Natural killer cell (primary cell): Measurements from ENCODE around the gene DBNDD2. TPM values are rescaled to one million over a fixed set of nuclear protein-coding genes. Genes with fewer than 3 reads are reported as not detected.

Source experiments
- ATAC-seq, 3 donors: fragments of 150-1000 bp in 2 of 3; fragments of 200-7000 bp in 1 of 3; cut with Tn5 transposase; 1 replicate in 1 of 3; 2 replicates in 2 of 3; pipeline ENCODE4 v1.10.0; 2021; ENCODE audit warnings: mild to moderate bottlenecking in 2 of 3, moderate library complexity in 2 of 3
- DNase-seq, 2 donors: peaks; one replicate each; pipeline versions ENCODE4 v3.0.0 to v3.0.0-alpha.2; 2013 to 2021; ENCODE audit warnings: mixed read lengths in 1 of 2
- H3K27ac ChIP-seq: one replicate; pipeline ENCODE4 v1.5.1; 2013; ENCODE audit warnings: mild to moderate bottlenecking, low read length
- H3K27me3 ChIP-seq: one replicate; pipeline ENCODE4 v1.6.1; 2013; ENCODE audit warnings: low read length; ENCODE audit not compliant: control insufficient read depth, insufficient read depth
- H3K36me3 ChIP-seq: one replicate; pipeline ENCODE4 v1.6.1; 2013; ENCODE audit warnings: low read length; ENCODE audit not compliant: control insufficient read depth, insufficient read depth
- H3K4me1 ChIP-seq: one replicate; pipeline ENCODE4 v1.6.1; 2013; ENCODE audit warnings: low read length; ENCODE audit not compliant: control insufficient read depth, insufficient read depth
- H3K4me3 ChIP-seq: one replicate; pipeline ENCODE4 v1.5.1; 2013; ENCODE audit warnings: low read length
- H3K9me3 ChIP-seq: one replicate; pipeline ENCODE4 v1.6.1; 2013; ENCODE audit warnings: low read length; ENCODE audit not compliant: control insufficient read depth, insufficient read depth
- H3K27ac Mint-ChIP-seq, 2 donors: one replicate each; pipeline ENCODE4 v1.8.0; 2022; ENCODE audit warnings: mild to moderate bottlenecking in 2 of 2, mixed read lengths in 2 of 2, moderate library complexity in 1 of 2
- H3K27me3 Mint-ChIP-seq, 2 donors: one replicate each; pipeline ENCODE4 v1.8.0; 2022; ENCODE audit warnings: low read depth in 2 of 2, mixed read lengths in 2 of 2
- H3K36me3 Mint-ChIP-seq: one replicate; pipeline ENCODE4 v1.8.0; 2022; ENCODE audit warnings: mixed read lengths
- H3K4me1 Mint-ChIP-seq, 2 donors: one replicate each; pipeline ENCODE4 v1.8.0; 2022; ENCODE audit warnings: mixed read lengths in 2 of 2
- H3K4me3 Mint-ChIP-seq: one replicate; pipeline ENCODE4 v1.8.0; 2022; ENCODE audit warnings: mild to moderate bottlenecking, moderate library complexity, mixed read lengths
- H3K9me3 Mint-ChIP-seq, 2 donors: one replicate each; pipeline ENCODE4 v1.8.0; 2022; ENCODE audit warnings: mixed read lengths in 2 of 2
- WGBS: methylation state at CpG from one replicate; pipeline ENCODE4 v1.1.7; 2013; ENCODE audit warnings: missing lambda C conversion rate; ENCODE audit not compliant: insufficient coverage; 5-methylcytosine and 5-hydroxymethylcytosine counted together
- intact Hi-C: fragments of 100-400 bp; cut with micrococcal nuclease; formaldehyde crosslinking; loops from one replicate; pipeline ENCODE4 v1.14.2; 2022
- total RNA-seq, 4 donors: library from RNA; stranded (reverse); fragments of 120-200 nt in 1 of 4; gene quantifications; one replicate each; pipeline versions ENCODE4 v1.2.3 to v1.2.4, GENCODE V29; 2013 to 2022
- TF ChIP-seq, protein P1 (sequence below): fragments of 200-600 bp; IDR thresholded peaks from one replicate; pipeline ENCODE4 v1.8.0; 2022; ENCODE audit warnings: antibody characterized with exemption

Gene DBNDD2
- total RNA-seq, 3 donors from 2014 or later (not counting 1 experiment from before 2014, with no cell fraction given), result 13.0 to 14.7 (median 13.3) TPM

DNA sequence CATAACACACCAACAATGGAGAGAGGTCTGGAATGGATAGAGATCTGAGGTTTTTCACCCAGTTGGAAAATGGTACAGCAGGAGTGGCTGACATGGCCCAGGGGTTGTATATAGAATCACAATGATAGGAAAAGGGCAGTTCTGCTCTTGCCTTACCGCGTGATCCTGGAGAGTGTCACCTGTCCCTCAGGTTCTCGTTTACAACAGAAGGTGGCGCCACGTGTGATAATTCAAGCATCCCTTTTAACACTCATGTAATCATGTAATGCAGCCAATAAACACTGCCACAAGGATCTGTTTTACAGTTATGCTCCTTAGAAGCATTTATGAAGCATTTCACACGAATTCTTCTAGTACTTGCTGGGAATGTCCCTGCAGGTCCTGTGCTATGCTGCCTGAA is 48.5 kb downstream of the DBNDD2 start:
- Histone ChIP-seq H3K27me3 (no peaks in the 10 kb centered on the region), H3K4me1 (peaks cover 4% of the 10 kb centered on the region), H3K27ac (no peak overlapping the region), H3K4me3 (no peak overlapping the region), H3K36me3 (no peaks in the 10 kb centered on the region), H3K9me3 (no peaks in the 10 kb centered on the region)
- Mint-ChIP-seq H3K4me1 (no peaks in the 10 kb centered on the region), H3K27ac (no peak overlapping the region), H3K9me3 (no peaks in the 10 kb centered on the region), H3K36me3 (no peaks in the 10 kb centered on the region), H3K27me3 (peaks cover 7 to 14% of the 10 kb centered on the region in 2 donors), H3K4me3 (no peak overlapping the region)
- DNase-seq (peak in 1 of 2 donors; percentile 47), ATAC-seq (peak in 1 of 3 donors; percentile 48)
- intact Hi-C loops, result no loop called here
- TF ChIP-seq, protein P1, sequence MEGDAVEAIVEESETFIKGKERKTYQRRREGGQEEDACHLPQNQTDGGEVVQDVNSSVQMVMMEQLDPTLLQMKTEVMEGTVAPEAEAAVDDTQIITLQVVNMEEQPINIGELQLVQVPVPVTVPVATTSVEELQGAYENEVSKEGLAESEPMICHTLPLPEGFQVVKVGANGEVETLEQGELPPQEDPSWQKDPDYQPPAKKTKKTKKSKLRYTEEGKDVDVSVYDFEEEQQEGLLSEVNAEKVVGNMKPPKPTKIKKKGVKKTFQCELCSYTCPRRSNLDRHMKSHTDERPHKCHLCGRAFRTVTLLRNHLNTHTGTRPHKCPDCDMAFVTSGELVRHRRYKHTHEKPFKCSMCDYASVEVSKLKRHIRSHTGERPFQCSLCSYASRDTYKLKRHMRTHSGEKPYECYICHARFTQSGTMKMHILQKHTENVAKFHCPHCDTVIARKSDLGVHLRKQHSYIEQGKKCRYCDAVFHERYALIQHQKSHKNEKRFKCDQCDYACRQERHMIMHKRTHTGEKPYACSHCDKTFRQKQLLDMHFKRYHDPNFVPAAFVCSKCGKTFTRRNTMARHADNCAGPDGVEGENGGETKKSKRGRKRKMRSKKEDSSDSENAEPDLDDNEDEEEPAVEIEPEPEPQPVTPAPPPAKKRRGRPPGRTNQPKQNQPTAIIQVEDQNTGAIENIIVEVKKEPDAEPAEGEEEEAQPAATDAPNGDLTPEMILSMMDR, result no peak
- WGBS, result 24% methylated on average over 6 of the region's 6 CpGs

DNA sequence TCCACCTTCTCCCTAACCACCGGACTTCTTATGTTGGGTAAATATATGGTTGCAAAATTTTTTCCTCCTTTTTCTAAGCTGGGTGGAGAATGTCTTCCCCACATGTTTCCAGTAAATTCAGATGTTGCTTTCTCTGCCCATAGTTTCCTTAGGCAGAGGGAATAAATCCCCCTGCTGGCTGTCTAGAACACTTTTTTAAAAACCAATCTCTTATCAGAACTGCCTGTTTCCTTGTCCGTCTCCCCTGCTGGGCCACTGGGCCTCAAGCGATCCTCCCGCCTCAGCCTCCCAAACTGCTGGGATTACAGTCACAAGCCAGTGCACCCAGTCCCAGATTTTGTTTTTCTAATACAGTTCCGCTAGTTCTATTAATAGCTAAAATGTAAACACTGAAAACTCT is 51.5 kb downstream of the DBNDD2 start:
- no peaks in the 10 kb centered on the region for H3K9me3 Mint-ChIP-seq
- no peaks in the 10 kb centered on the region for H3K4me1 ChIP-seq
- no peak overlapping the region for H3K4me3 ChIP-seq
- no peaks in the 10 kb centered on the region for H3K27me3 ChIP-seq
- no peak overlapping the region for H3K27ac ChIP-seq
- no peak for DNase-seq
- H3K27ac Mint-ChIP-seq, result no peak overlapping the region
- H3K4me3 Mint-ChIP-seq, result no peak overlapping the region
- peaks cover 7% of the 10 kb centered on the region in 2 donors for H3K27me3 Mint-ChIP-seq
- H3K36me3 ChIP-seq, result no peaks in the 10 kb centered on the region
- H3K4me1 Mint-ChIP-seq, result no peaks in the 10 kb centered on the region
- H3K9me3 ChIP-seq, result no peaks in the 10 kb centered on the region
- 90% methylated on average over 3 of the region's 5 CpGs for WGBS
- TF ChIP-seq, protein P1, result no peak
- H3K36me3 Mint-ChIP-seq, result no peaks in the 10 kb centered on the region
- ATAC-seq, result no peak
- intact Hi-C loops, result no loop called here

Other genes starting within 250 kb of the DBNDD2 start
- gene PI3, start 233.4 kb upstream of the DBNDD2 start, total RNA-seq, result 1 to 10 TPM in 1 of 3 donors, not detected in 2; 2.4 TPM
- gene SEMG1, start 201.3 kb upstream of the DBNDD2 start, total RNA-seq, result not detected
- gene SEMG2, start 186.9 kb upstream of the DBNDD2 start, total RNA-seq, result not detected
- gene SLPI, start 153.7 kb upstream of the DBNDD2 start, total RNA-seq, result under 1 TPM in 1 of 3 donors, not detected in 2; 0.90 TPM
- not detected for gene RBPJL, start 101.4 kb upstream of the DBNDD2 start, total RNA-seq
- gene MATN4, start 100.0 kb upstream of the DBNDD2 start, total RNA-seq, result not detected
- 1 to 10 TPM in 2 of 3 donors, under 1 TPM in 1; 0.45 to 1.8 (median 1.5) TPM for gene SDC4, start 59.9 kb upstream of the DBNDD2 start, total RNA-seq
- gene SYS1, start 45.1 kb upstream of the DBNDD2 start, total RNA-seq, result 10 to 100 TPM; 73.8 to 77.4 (median 74.0) TPM
- gene TP53TG5, start 30.0 kb upstream of the DBNDD2 start, total RNA-seq, result under 1 TPM in 1 of 3 donors, not detected in 2; 0.14 TPM
- gene PIGT, start 7.9 kb downstream of the DBNDD2 start, total RNA-seq, result 100 to 1,000 TPM; 173 to 190 (median 187) TPM
- gene WFDC2, start 61.5 kb downstream of the DBNDD2 start, total RNA-seq, result not detected
- gene SPINT3, start 107.3 kb downstream of the DBNDD2 start, total RNA-seq, result not detected
- not detected for gene WFDC6, start 131.2 kb downstream of the DBNDD2 start, total RNA-seq
- not detected for gene EPPIN, start 139.1 kb downstream of the DBNDD2 start, total RNA-seq
- not detected for gene WFDC8, start 171.0 kb downstream of the DBNDD2 start, total RNA-seq
- not detected for gene WFDC10A, start 221.4 kb downstream of the DBNDD2 start, total RNA-seq
- gene WFDC9, start 223.0 kb downstream of the DBNDD2 start, total RNA-seq, result not detected